ENCODE data around the gene AQP12B.

The AQP12B gene

DNA sequence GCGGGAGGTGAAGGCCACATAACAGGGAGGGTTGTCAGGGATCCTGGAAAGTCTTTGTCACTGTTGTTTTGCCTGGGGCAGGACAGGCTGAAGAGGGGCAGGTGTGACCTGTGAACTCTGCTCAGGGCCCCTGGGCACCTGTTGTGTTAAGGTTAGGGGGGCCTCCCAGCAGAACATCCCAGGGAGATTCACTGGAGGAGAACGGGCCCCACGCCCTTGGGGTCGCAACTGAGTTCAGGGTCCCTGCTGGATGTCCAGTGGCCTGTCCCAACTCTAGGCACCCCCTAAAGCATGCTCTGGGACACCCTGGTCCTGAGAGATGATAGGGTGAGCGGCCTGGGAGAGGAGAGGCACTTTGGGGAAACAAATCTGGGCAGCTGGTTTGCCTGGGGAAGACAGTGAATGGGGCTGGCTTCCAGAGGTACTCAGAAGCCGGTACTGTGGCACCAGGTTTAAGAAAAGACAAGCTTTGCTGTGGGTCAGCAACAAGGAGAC, 34.5 kb downstream of the AQP12B start:
- Histone ChIP-seq H3K4me2 (no peak overlapping the region), H3K79me2 (ENCODE audit: insufficient read depth, low read depth) (no peaks in the 10 kb centered on the region), H3K4me3 (IDR thresholded peaks at IDR 0.05; ENCODE audit: insufficient read depth, low read depth, low read length) (no peak overlapping the region), H3K9ac (no peak overlapping the region), H4K20me1 (ENCODE audit: insufficient read depth) (no peaks in the 10 kb centered on the region), H3K36me3 (ENCODE audit: insufficient read depth) (no peaks in the 10 kb centered on the region), H3K27me3 (ENCODE audit: insufficient read depth, low read depth) (peaks cover 43% of the 10 kb centered on the region), H3K4me1 (ENCODE audit: low read depth, poor library complexity, severe bottlenecking) (no peaks in the 10 kb centered on the region), H2AFZ (ENCODE audit: low read depth) (no peak overlapping the region), H3K27ac (no peak overlapping the region)
- TF ChIP-seq, protein P1, sequence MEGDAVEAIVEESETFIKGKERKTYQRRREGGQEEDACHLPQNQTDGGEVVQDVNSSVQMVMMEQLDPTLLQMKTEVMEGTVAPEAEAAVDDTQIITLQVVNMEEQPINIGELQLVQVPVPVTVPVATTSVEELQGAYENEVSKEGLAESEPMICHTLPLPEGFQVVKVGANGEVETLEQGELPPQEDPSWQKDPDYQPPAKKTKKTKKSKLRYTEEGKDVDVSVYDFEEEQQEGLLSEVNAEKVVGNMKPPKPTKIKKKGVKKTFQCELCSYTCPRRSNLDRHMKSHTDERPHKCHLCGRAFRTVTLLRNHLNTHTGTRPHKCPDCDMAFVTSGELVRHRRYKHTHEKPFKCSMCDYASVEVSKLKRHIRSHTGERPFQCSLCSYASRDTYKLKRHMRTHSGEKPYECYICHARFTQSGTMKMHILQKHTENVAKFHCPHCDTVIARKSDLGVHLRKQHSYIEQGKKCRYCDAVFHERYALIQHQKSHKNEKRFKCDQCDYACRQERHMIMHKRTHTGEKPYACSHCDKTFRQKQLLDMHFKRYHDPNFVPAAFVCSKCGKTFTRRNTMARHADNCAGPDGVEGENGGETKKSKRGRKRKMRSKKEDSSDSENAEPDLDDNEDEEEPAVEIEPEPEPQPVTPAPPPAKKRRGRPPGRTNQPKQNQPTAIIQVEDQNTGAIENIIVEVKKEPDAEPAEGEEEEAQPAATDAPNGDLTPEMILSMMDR (conservative IDR thresholded peaks at IDR 0.05; ENCODE audit: low read depth, low read length), result no peak

DNA sequence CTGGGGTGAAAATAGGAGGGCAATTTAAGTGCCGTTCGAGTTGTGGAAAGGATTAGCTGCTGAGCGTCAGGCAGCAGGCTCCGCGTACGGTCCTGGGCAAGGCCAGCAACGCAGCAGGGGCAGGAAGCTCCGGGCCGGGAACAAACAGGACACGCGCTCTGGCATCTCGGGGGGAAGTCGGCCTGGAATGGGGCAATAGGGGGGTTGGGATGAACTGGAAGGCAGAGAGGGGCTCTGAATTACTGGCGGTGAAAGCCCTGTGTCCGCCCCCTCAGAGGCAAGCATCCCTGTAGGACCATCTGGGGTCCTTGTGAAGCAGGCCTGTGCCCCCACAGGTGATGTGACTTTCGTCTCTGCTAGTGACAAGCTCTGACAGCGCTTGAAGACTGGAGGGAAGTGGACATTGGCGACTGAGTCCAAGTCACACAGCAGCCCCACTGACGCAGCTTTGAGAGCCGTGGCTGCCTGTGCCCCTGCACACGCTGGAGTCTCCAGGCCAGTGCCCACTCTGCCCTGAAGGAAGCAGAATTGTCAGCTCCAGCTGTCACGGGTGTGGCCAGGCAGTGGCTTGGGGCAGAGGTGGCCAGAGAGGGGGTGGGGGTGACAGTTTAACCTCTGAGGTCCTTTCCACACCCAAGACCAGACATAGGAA, 35.1 kb downstream of the AQP12B start:
- Histone ChIP-seq H3K27ac (no peak overlapping the region), H3K79me2 (ENCODE audit: insufficient read depth, low read depth) (no peaks in the 10 kb centered on the region), H3K27me3 (ENCODE audit: insufficient read depth, low read depth) (peaks cover 39% of the 10 kb centered on the region), H3K4me3 (IDR thresholded peaks at IDR 0.05; ENCODE audit: insufficient read depth, low read depth, low read length) (no peak overlapping the region), H2AFZ (ENCODE audit: low read depth) (no peak overlapping the region), H4K20me1 (ENCODE audit: insufficient read depth) (no peaks in the 10 kb centered on the region), H3K36me3 (ENCODE audit: insufficient read depth) (no peaks in the 10 kb centered on the region), H3K9ac (no peak overlapping the region), H3K4me2 (no peak overlapping the region), H3K4me1 (ENCODE audit: low read depth, poor library complexity, severe bottlenecking) (no peaks in the 10 kb centered on the region)
- TF ChIP-seq, protein P1 (conservative IDR thresholded peaks at IDR 0.05; ENCODE audit: low read depth, low read length), result no peak

DNA sequence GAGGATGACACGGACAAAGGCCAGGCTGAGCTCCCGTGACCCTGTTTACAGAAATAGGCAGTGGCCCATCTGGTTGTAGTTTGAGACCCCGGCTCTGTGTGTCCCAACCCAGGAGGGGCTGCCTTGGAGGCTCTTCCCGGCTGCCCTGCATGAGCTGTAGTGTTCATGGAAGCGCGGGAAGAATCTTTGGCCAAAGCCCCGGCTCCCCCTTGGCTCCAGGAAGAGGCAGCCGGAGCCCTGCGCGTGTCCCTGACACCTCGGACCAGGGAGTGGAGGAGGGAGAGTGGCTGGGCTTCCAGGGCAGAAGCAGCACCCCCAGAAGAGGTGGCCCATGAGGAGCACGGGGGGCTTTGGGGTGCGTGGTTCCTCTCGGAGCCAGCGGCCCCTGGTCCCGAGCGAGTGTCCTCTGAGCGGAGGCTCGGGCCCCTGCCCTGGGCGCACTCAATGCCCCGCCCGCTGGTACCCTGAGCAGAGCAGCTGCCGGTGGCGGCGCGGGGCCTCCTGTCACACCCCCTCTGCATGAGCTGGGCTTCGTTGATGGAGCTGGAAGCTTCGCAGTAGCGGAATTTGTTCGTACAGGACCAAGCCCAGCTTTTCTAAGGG, 35.7 kb downstream of the AQP12B start:
- no peaks in the 10 kb centered on the region for H3K36me3 ChIP-seq (ENCODE audit: insufficient read depth)
- H3K27ac ChIP-seq, result no peak overlapping the region
- H3K4me2 ChIP-seq, result no peak overlapping the region
- H3K9ac ChIP-seq, result no peak overlapping the region
- H3K27me3 ChIP-seq (ENCODE audit: insufficient read depth, low read depth), result peaks cover 32% of the 10 kb centered on the region
- TF ChIP-seq, protein P1 (conservative IDR thresholded peaks at IDR 0.05; ENCODE audit: low read depth, low read length), result no peak
- no peaks in the 10 kb centered on the region for H3K79me2 ChIP-seq (ENCODE audit: insufficient read depth, low read depth)
- no peaks in the 10 kb centered on the region for H3K4me1 ChIP-seq (ENCODE audit: low read depth, poor library complexity, severe bottlenecking)
- H4K20me1 ChIP-seq (ENCODE audit: insufficient read depth), result no peaks in the 10 kb centered on the region
- no peak overlapping the region for H3K4me3 ChIP-seq (IDR thresholded peaks at IDR 0.05; ENCODE audit: insufficient read depth, low read depth, low read length)
- no peak overlapping the region for H2AFZ ChIP-seq (ENCODE audit: low read depth)

DNA sequence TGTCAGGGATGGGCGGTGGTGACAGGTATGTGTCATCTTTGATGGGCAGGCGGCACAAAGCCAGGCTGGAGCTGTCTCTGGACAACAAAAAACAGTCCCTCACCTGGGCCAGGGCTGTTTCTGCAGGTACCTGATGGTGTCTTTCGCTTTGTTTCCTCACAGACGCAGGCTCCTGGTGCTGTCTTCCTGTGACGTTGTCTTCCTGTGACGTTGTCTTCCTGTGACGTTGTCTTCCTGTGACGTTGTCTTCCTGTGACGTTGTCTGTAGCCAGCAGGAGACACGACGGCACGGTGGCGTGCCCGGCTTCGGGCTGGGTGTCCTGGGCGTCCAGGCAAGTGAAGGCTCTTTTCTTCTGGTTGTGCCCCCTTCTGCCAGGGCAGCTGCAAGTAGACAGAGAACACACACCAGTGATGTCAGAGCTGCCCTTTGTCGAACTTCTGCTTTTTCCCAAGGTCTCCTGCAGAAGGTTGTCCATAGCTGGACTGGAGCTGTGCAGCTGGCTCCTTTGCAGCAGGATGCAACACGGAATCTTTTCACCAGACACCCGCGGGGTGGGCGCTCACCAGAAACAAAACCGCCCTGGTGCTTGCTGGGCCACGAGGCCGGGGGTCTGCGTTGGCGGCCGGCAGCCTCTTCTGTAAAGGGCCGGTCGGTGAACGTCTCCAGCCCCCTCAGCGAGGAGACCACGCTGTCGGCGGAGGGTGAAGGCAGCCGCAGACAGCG, 36.3 kb downstream of the AQP12B start:
- H3K79me2 ChIP-seq (ENCODE audit: insufficient read depth, low read depth), result no peaks in the 10 kb centered on the region
- no peaks in the 10 kb centered on the region for H3K4me1 ChIP-seq (ENCODE audit: low read depth, poor library complexity, severe bottlenecking)
- H4K20me1 ChIP-seq (ENCODE audit: insufficient read depth), result no peaks in the 10 kb centered on the region
- TF ChIP-seq, protein P1 (conservative IDR thresholded peaks at IDR 0.05; ENCODE audit: low read depth, low read length), result no peak
- H3K4me3 ChIP-seq (IDR thresholded peaks at IDR 0.05; ENCODE audit: insufficient read depth, low read depth, low read length), result no peak overlapping the region
- no peak overlapping the region for H3K27ac ChIP-seq
- no peak overlapping the region for H3K4me2 ChIP-seq
- H3K9ac ChIP-seq, result no peak overlapping the region
- H2AFZ ChIP-seq (ENCODE audit: low read depth), result no peak overlapping the region
- H3K36me3 ChIP-seq (ENCODE audit: insufficient read depth), result no peaks in the 10 kb centered on the region
- peaks cover 28% of the 10 kb centered on the region for H3K27me3 ChIP-seq (ENCODE audit: insufficient read depth, low read depth)

Measured in KMS-11 (cell line).